Type B pancreatic cell (in vitro differentiated cells): ENCODE results near the gene LIMS2. TPM values are rescaled to one million over a fixed set of nuclear protein-coding genes. Genes with fewer than 3 reads are reported as not detected.

Experiments used
- DNase-seq: peaks from one replicate; pipeline ENCODE4 v3.0.0; 2021; ENCODE audit warnings: mixed read lengths; ENCODE audit not compliant: unreplicated experiment; ENCODE audit errors: extremely low spot score
- H3K27ac Mint-ChIP-seq: 2 replicates; pipeline ENCODE4 v1.8.0; 2021; ENCODE audit warnings: mild to moderate bottlenecking, mixed read lengths
- H3K27me3 Mint-ChIP-seq: 2 replicates; pipeline ENCODE4 v1.8.0; 2021; ENCODE audit warnings: mixed read lengths
- H3K36me3 Mint-ChIP-seq: 2 replicates; pipeline ENCODE4 v1.8.0; 2021; ENCODE audit warnings: mixed read lengths
- H3K4me1 Mint-ChIP-seq: one replicate; pipeline ENCODE4 v1.8.0; 2021; ENCODE audit warnings: mixed read lengths; ENCODE audit not compliant: unreplicated experiment
- H3K4me3 Mint-ChIP-seq: 2 replicates; pipeline ENCODE4 v1.8.0; 2021; ENCODE audit warnings: mild to moderate bottlenecking, mixed read lengths
- H3K9me3 Mint-ChIP-seq: 2 replicates; pipeline ENCODE4 v1.8.0; 2021; ENCODE audit warnings: mixed read lengths
- CTCF ChIP-seq: fragments of 200-600 bp; sonication (generic); conservative IDR thresholded peaks from 2 replicates; pipeline ENCODE4 v1.5.0; 2021; ENCODE audit warnings: antibody characterized with exemption, mild to moderate bottlenecking
- total RNA-seq: library from RNA; stranded (reverse); gene quantifications from 2 replicates; pipeline ENCODE4 v1.2.1, GENCODE V29; 2021; ENCODE audit warnings: low replicate concordance

Gene LIMS2
- total RNA-seq, 1 donor from 2014 or later, result 13.1 TPM

- no peaks in the 10 kb centered on the region for H3K36me3 Mint-ChIP-seq
- H3K4me3 Mint-ChIP-seq, result no peak overlapping the region
- no peak overlapping the region for H3K27ac Mint-ChIP-seq
- no peaks in the 10 kb centered on the region for H3K9me3 Mint-ChIP-seq
- H3K27me3 Mint-ChIP-seq, result peaks cover 3% of the 10 kb centered on the region
- no peak for DNase-seq
- no peak for TF ChIP-seq CTCF
- peaks cover 9% of the 10 kb centered on the region for H3K4me1 Mint-ChIP-seq
These were observed 21.8 kb downstream of the LIMS2 start for GRCh38 chr2:127653421-127654083.

GRCh38 chr2:127652786-127653357, 22.5 kb downstream of the LIMS2 start:
- no peak overlapping the region for H3K27ac Mint-ChIP-seq
- no peak for DNase-seq
- no peaks in the 10 kb centered on the region for H3K36me3 Mint-ChIP-seq
- no peaks in the 10 kb centered on the region for H3K9me3 Mint-ChIP-seq
- no peak overlapping the region for H3K4me3 Mint-ChIP-seq
- peaks cover 12% of the 10 kb centered on the region for H3K4me1 Mint-ChIP-seq
- no peak for TF ChIP-seq CTCF
- H3K27me3 Mint-ChIP-seq, result peaks cover 3% of the 10 kb centered on the region

- Mint-ChIP-seq H3K27ac (no peak overlapping the region), H3K9me3 (no peaks in the 10 kb centered on the region), H3K4me3 (no peak overlapping the region), H3K4me1 (peaks cover 14% of the 10 kb centered on the region), H3K36me3 (no peaks in the 10 kb centered on the region), H3K27me3 (peaks cover 3% of the 10 kb centered on the region)
- no peak for DNase-seq
- TF ChIP-seq CTCF, result no peak
These were observed 23.3 kb downstream of the LIMS2 start for GRCh38 chr2:127651971-127652550.

GRCh38 chr2:127651381-127651809, 23.9 kb downstream of the LIMS2 start:
- H3K36me3 Mint-ChIP-seq, result no peaks in the 10 kb centered on the region
- no peak overlapping the region for H3K4me3 Mint-ChIP-seq
- no peak for DNase-seq
- no peaks in the 10 kb centered on the region for H3K9me3 Mint-ChIP-seq
- no peak for TF ChIP-seq CTCF
- H3K4me1 Mint-ChIP-seq, result peaks cover 14% of the 10 kb centered on the region
- peaks cover 3% of the 10 kb centered on the region for H3K27me3 Mint-ChIP-seq
- no peak overlapping the region for H3K27ac Mint-ChIP-seq

- Mint-ChIP-seq H3K9me3 (no peaks in the 10 kb centered on the region), H3K36me3 (no peaks in the 10 kb centered on the region)
- no peak for DNase-seq
These were observed 24.4 kb downstream of the LIMS2 start for GRCh38 chr2:127650785-127651380.

More at GRCh38 chr2:127650785-127651380, 24.4 kb downstream of the LIMS2 start:
- TF ChIP-seq CTCF, result no peak
- H3K27me3 Mint-ChIP-seq, result peaks cover 3% of the 10 kb centered on the region
- H3K27ac Mint-ChIP-seq, result no peak overlapping the region
- peaks cover 14% of the 10 kb centered on the region for H3K4me1 Mint-ChIP-seq
- H3K4me3 Mint-ChIP-seq, result no peak overlapping the region
